GM12872 (cell line): ENCODE results near the gene GSK3B.

Source experiments
- CTCF ChIP-seq: IDR thresholded peaks from 3 replicates; pipeline ENCODE4 v1.5.1; 2011; ENCODE audit warnings: low read depth, mild to moderate bottlenecking, low read length, moderate library complexity; ENCODE audit not compliant: insufficient read depth

The GSK3B gene

GRCh38 chr3:119967353-119968006, 126.8 kb downstream of the GSK3B start:
- TF ChIP-seq CTCF = no peak

- TF ChIP-seq CTCF = no peak
Observed at GRCh38 chr3:119965692-119966091, 128.6 kb downstream of the GSK3B start.

GRCh38 chr3:119964294-119964693, 130.0 kb downstream of the GSK3B start:
- TF ChIP-seq CTCF = no peak

GRCh38 chr3:119955972-119956371, 138.3 kb downstream of the GSK3B start:
- no peak for TF ChIP-seq CTCF

- no peak for TF ChIP-seq CTCF
Observed at GRCh38 chr3:119950666-119951325, 143.5 kb downstream of the GSK3B start.

- TF ChIP-seq CTCF = no peak
Observed at GRCh38 chr3:119945291-119945690, 149.0 kb downstream of the GSK3B start.

GRCh38 chr3:119944091-119944490, 150.2 kb downstream of the GSK3B start:
- TF ChIP-seq CTCF = no peak
